GM19395 (cell line): Measurements from ENCODE around the gene IL37.

ENCODE experiments used
- ATAC-seq: cut with Tn5 transposase; IDR thresholded peaks from one replicate; pipeline ENCODE4 v1.9.1; 2021; ENCODE audit warnings: mild to moderate bottlenecking, moderate library complexity; ENCODE audit not compliant: unreplicated experiment

IL37 gene

DNA sequence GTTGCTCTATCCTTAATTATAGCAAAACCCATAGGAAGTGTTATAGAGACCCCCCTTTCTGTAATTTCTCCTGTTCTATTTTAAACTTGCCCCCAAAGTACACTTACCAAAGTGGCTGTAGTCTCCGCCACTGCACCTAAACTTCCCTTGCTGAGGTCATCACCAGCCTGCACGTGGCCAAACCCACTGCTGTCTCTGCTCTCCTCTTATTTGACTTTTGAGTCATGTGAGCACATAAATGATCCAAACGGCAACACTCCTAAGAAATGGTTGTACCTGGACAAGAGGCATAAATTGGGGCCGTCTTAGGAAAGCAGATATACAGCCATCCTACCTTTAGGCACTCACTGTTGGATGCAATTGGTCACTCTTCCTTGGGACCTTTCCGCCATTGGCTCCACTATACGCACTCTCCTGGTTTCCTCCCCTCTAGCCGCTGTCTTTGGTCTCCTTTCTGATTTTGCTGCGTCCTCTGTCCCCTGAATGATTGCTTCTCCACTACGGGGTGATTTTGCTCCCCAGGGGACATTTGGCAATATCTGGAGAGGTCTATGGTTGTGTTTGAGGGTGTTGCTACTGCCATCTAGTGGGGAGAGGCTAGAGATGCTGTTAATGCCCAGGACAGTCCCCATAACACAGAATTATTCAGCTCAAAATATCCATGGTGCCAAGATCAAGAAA, 47.6 kb downstream of the IL37 start:
- peak; percentile 80 for ATAC-seq

DNA sequence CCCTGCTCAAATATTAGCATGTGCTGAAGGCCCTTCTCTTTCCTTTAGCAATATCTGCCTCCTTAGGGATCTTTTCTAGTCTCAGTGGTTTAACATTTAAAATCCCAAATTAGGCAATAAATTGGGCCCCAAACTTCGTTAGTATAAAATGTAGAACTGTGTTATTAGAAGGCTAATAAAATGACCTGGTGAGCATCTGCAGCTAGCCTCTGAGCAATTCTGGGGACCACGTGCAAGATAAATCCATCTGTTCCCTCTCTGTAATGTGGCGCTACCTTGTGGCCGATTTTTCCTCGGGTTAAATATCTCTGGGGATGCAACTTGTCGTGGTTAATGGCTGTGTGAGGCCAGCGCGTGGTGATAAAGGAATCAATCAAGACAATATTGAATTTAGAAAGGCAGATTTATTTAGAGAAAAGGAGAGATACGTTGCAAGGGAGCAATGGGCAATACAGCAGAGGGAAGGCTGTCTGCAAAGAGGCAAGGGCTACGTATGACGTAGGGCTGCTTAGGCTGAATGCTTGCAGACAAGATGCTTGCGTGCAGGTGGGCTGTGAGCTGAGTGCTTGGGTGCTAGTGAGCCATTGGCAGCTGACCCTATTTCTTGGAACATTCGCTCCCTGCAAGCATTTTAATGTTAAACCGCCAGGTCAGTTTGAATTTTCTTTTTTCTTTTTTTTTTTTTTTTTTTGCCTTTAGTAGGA, 48.3 kb downstream of the IL37 start:
- no peak for ATAC-seq

DNA sequence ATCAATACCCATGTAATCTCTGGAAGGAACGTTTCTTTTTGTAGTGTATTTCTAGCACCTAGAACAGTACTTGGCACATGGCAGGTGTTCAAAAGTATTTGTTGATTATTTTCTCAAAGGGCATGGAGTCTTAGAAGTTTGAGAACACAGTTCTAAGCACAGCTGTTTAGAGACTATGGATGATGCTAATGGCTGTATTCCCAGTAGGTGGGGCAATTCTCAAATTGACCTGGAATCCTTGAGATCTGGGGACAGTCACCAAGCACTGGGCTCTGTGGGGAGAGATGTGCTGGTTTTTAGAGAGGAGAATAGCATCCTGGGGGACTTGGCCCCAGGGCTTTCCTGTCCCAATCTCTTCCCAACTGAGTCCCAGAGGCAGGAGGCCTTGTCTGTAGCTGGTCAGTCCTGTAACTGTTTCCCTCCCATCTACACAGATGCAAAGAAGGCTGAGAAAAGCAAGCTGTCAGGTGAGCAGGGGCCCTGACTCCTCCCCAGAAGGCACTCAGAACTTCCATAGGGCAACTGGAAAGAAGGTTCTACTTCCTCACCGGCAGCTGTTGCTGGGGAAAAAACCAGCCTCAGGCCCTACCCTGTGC, 49.4 kb downstream of the IL37 start:
- ATAC-seq = no peak

DNA sequence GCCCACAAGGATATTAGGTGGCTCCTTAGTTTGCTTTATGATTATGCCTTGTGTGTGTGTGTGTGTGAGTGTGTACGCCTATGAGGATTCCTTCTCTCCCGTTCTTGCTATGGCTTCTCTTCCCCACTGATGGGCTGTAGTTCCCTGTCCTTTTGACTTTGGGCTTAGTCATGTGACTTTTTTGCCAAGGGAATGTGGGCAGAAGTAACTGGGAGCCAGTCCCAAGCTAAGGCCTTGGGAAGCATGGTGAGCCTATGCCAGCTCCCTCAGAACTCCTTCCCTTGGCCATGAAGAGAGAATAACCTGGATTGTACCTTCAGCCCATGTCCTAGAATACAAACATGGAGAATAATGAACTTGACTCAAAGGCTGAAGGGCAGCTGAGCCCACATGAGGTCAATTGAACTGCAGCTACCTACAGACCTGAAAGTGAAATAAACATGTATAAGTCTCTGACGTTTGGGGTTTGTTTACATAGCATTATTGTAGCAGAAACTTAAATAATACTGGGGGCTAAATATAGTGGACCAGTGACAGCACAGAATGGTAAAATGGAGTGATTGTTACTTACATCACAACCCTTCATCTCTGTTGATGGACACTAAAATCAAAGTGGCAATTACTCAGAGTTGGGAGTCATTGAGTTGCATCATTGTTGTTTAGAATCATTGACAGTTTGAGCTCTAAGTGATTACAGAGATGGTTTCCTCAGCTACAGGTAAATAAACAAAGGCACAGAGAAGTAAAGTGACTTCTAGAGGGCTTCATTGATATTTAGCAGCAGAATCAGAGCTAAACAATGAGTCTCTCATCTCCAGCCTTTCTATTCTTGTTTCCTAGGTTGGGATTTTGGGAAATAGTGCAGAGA, 51.6 kb downstream of the IL37 start:
- ATAC-seq = no peak

DNA sequence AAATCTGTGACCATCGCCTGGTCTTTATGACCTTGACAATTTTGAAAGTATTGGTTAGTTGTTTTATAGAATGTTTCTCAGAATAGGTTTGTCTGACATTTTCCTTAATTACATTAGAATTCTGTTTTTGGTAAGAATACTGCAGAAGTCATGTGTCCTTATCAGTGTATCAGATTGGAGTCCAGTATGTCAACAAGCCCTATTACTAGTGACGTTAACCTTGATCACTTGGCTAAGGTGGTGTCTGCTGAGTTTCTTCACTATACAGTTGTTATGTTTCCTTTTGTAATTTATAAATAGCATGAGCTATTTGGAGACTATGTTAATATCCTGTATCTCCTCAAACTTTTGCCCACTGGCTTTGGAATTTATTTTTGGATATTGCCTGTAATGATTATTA, 56.1 kb downstream of the IL37 start:
- ATAC-seq = no peak
